ENCODE data around the gene GNAL. TPM values are rescaled to one million over a fixed set of nuclear protein-coding genes. Genes with fewer than 3 reads are reported as not detected.

The GNAL gene
- total and polyA plus RNA-seq, 2 of the 4 experiments (the other 2 are of a cell fraction): 0.15 to 0.36 TPM

DNA sequence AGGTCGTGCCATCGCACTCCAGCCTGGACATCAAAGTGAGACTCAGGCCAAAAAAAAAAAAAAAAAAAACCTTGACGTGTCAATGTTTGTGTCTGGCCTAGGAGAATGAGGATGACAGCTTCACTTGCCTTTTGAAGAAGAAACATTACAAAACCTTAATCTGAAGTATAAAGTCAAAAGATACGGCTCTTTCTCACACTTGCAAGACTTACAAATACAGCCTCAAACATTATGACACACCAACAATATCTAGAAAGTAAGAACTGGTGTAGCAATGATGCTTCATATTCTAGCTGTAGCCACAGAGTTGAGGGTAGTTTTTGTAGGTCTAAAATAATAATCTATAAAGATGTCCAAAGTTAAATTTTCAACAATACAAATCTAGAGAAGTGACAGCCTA is 193.6 kb downstream of the GNAL start:
- no peak for DNase-seq
- Histone ChIP-seq H4K20me1 (ENCODE audit: insufficient read depth, low read length) (no peaks in the 10 kb centered on the region), H3K4me2 (ENCODE audit: low read depth, low read length) (no peak overlapping the region), H3K4me3 (ENCODE audit: insufficient read depth, low read depth, low read length) (no peak overlapping the region), H3K36me3 (ENCODE audit: control insufficient read depth, insufficient read depth, low read length) (peaks cover 22% of the 10 kb centered on the region), H2BK15ac (ENCODE audit: low read depth, low read length) (0 out of 3 replicates have a peak overlapping the region, but pooled peaks have one; percentile 34), H4K91ac (ENCODE audit: insufficient read depth, low read depth, low read length) (no peak overlapping the region), H3K27ac (ENCODE audit: insufficient read depth, low read length) (peak overlapping the region; percentile 24; the same call in 1 of the 2 replicates), H2AK5ac (ENCODE audit: low read depth, low read length) (no peak overlapping the region), H3K79me1 (ENCODE audit: low read depth in 1 of 2, low read length in 2 of 2) (no peaks in the 10 kb centered on the region), H3K9me3 (ENCODE audit: control insufficient read depth, insufficient read depth, low read length) (no peaks in the 10 kb centered on the region), H2AK9ac (replicated peaks; ENCODE audit: low read depth, low read length, poor library complexity) (no peak overlapping the region), H2BK120ac (ENCODE audit: low read depth, low read length) (no peak overlapping the region; the same call in 1 of the 2 replicates), H2AFZ (replicated peaks; ENCODE audit: low read length, poor library complexity) (no peak overlapping the region), H3K9ac (ENCODE audit: low read depth, low read length) (no peak overlapping the region), H4K8ac (ENCODE audit: low read depth in 2 of 2, low read length in 2 of 2) (no peak overlapping the region), H3K23ac (ENCODE audit: low read depth, low read length) (no peak overlapping the region), H3K4ac (ENCODE audit: low read depth, low read length) (no peak overlapping the region), H3K56ac (ENCODE audit: extremely low read depth, insufficient read depth, low read length) (no peak overlapping the region), H3K4me1 (ENCODE audit: control insufficient read depth, insufficient read depth, low read length) (no peaks in the 10 kb centered on the region), H3K14ac (replicated peaks; ENCODE audit: low read depth, low read length) (peak overlapping the region; percentile 7; the same call in 1 of the 2 replicates), H4K5ac (ENCODE audit: low read depth, low read length) (no peak overlapping the region), H3K9me1 (ENCODE audit: insufficient read depth, low read length) (peaks cover 10% of the 10 kb centered on the region), H2BK5ac (ENCODE audit: low read depth, low read length, poor library complexity, severe bottlenecking) (no peak overlapping the region), H2BK20ac (ENCODE audit: low read depth, low read length) (no peak overlapping the region), H3K27me3 (ENCODE audit: control insufficient read depth, insufficient read depth, low read length) (no peaks in the 10 kb centered on the region), H3K18ac (ENCODE audit: low read depth, low read length) (no peak overlapping the region)
- in situ Hi-C loops (cut with MboI; ENCODE audit: low sequenced_read_pairs): no loop called here
- TF ChIP-seq RFX5 (IDR thresholded peaks at IDR 0.05; ENCODE audit: low read depth, low read length): no peak
- TF ChIP-seq CHD1 (IDR thresholded peaks at IDR 0.05; ENCODE audit: low read depth, low read length): no peak
- no peak for TF ChIP-seq SMC3 (IDR thresholded peaks at IDR 0.05; ENCODE audit: low read depth, low read length)
- TF ChIP-seq, protein P1, sequence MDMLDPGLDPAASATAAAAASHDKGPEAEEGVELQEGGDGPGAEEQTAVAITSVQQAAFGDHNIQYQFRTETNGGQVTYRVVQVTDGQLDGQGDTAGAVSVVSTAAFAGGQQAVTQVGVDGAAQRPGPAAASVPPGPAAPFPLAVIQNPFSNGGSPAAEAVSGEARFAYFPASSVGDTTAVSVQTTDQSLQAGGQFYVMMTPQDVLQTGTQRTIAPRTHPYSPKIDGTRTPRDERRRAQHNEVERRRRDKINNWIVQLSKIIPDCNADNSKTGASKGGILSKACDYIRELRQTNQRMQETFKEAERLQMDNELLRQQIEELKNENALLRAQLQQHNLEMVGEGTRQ (IDR thresholded peaks at IDR 0.05; ENCODE audit: low read depth, low read length): no peak
- no peak for TF ChIP-seq POLR2A (IDR thresholded peaks at IDR 0.05; ENCODE audit: low read depth, low read length)
- TF ChIP-seq MXI1 (IDR thresholded peaks at IDR 0.05; ENCODE audit: borderline replicate concordance, low read depth, low read length): no peak
- no peak for TF ChIP-seq RCOR1 (IDR thresholded peaks at IDR 0.05; ENCODE audit: insufficient replicate concordance, low read length)
- TF ChIP-seq NFE2L2 (IDR thresholded peaks at IDR 0.05; ENCODE audit: low read depth, low read length): no peak
- no peak for TF ChIP-seq BHLHE40 (IDR thresholded peaks at IDR 0.05; ENCODE audit: low read depth, low read length)
- TF ChIP-seq FOS (IDR thresholded peaks at IDR 0.05; ENCODE audit: low read depth, low read length): no peak
- TF ChIP-seq MAFK (IDR thresholded peaks at IDR 0.05; ENCODE audit: low read depth, low read length): no peak
- TF ChIP-seq, protein P2, sequence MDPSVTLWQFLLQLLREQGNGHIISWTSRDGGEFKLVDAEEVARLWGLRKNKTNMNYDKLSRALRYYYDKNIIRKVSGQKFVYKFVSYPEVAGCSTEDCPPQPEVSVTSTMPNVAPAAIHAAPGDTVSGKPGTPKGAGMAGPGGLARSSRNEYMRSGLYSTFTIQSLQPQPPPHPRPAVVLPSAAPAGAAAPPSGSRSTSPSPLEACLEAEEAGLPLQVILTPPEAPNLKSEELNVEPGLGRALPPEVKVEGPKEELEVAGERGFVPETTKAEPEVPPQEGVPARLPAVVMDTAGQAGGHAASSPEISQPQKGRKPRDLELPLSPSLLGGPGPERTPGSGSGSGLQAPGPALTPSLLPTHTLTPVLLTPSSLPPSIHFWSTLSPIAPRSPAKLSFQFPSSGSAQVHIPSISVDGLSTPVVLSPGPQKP (IDR thresholded peaks at IDR 0.05; ENCODE audit: borderline replicate concordance, low read depth, low read length): no peak
- no peak for TF ChIP-seq CEBPB (IDR thresholded peaks at IDR 0.05; ENCODE audit: low read depth, low read length)
- no peak for ATAC-seq (ENCODE audit: low read depth)
- intact Hi-C loops (cut with micrococcal nuclease): no loop called here
- dilution Hi-C loops (cut with HindIII; ENCODE audit: low sequenced_read_pairs, unreplicated experiment): no loop called here
- no CpG with 5 or more reads among the region's 4 CpGs for WGBS, 2 experiments (ENCODE audit: extremely low coverage in 2 of 2, insufficient read length in 1 of 2)
- no TSS peak for BruUV-seq (replicated peaks)
- ChIA-PET POLR2A (ENCODE audit: unreplicated experiment) (interaction anchor here (0.8 kb wide), 1 partner anchor 11 kb away, joined by 6 read pairs; no protein-coding TSS in a partner anchor), CTCF (no interaction called here)
